Measurements from ENCODE around the gene XYLT1.

The XYLT1 gene

GRCh38 chr16:17126156-17126555 is 344.6 kb downstream of the XYLT1 start:
- no peak overlapping the region for H3K14ac ChIP-seq (ENCODE audit: low read length in 2 of 2)
- H3K79me1 ChIP-seq (replicated peaks; ENCODE audit: low read length, poor library complexity, severe bottlenecking), result no peaks in the 10 kb centered on the region
- H3K4me2 ChIP-seq (ENCODE audit: low read length, poor library complexity, severe bottlenecking), result no peak overlapping the region
- no peak overlapping the region for H4K91ac ChIP-seq (ENCODE audit: low read length)
- no peaks in the 10 kb centered on the region for H3K27me3 ChIP-seq (ENCODE audit: control insufficient read depth in 1 of 2, insufficient read depth in 1 of 2, low read length in 2 of 2)
- H2AK5ac ChIP-seq (ENCODE audit: low read length, severe bottlenecking), result no peak overlapping the region
- no peak overlapping the region for H3K27ac ChIP-seq (ENCODE audit: low read length, poor library complexity, severe bottlenecking)
- no peak overlapping the region for H4K8ac ChIP-seq (ENCODE audit: low read length)
- no peak overlapping the region for H3K4me3 ChIP-seq (ENCODE audit: insufficient read depth in 1 of 2, low read depth in 1 of 2, low read length in 2 of 2)
- H3K36me3 ChIP-seq (ENCODE audit: control insufficient read depth in 1 of 2, insufficient read depth in 2 of 2, low read depth in 1 of 2, low read length in 2 of 2), result peaks cover 0 to 69% of the 10 kb centered on the region in 2 experiments
- H3K9me3 ChIP-seq (ENCODE audit: control insufficient read depth, low read length), result no peaks in the 10 kb centered on the region
- H3K9ac ChIP-seq (ENCODE audit: low read length), result no peak overlapping the region
- no peak for DNase-seq
- no peak overlapping the region for H3K18ac ChIP-seq (ENCODE audit: low read depth in 1 of 2, low read length in 2 of 2)
- no peak overlapping the region for H3K23ac ChIP-seq (ENCODE audit: low read length in 2 of 2)
- H2BK12ac ChIP-seq (ENCODE audit: low read length in 2 of 2), result no peak overlapping the region
- 16% methylated on average over 2 of the region's 3 CpGs for WGBS
- no peak overlapping the region for H2BK5ac ChIP-seq (ENCODE audit: low read depth, low read length, poor library complexity, severe bottlenecking)
- no peak overlapping the region for H2BK15ac ChIP-seq (ENCODE audit: low read depth, poor library complexity, severe bottlenecking)
- H3K4ac ChIP-seq (ENCODE audit: low read depth in 1 of 2, low read length in 2 of 2), result no peak overlapping the region
- no peak overlapping the region for H2BK120ac ChIP-seq (ENCODE audit: low read depth, low read length)
- no peaks in the 10 kb centered on the region for H3K4me1 ChIP-seq (ENCODE audit: control insufficient read depth, insufficient read depth, low read depth, low read length)
- no peak overlapping the region for H2AFZ ChIP-seq (ENCODE audit: low read depth, low read length)

DNA sequence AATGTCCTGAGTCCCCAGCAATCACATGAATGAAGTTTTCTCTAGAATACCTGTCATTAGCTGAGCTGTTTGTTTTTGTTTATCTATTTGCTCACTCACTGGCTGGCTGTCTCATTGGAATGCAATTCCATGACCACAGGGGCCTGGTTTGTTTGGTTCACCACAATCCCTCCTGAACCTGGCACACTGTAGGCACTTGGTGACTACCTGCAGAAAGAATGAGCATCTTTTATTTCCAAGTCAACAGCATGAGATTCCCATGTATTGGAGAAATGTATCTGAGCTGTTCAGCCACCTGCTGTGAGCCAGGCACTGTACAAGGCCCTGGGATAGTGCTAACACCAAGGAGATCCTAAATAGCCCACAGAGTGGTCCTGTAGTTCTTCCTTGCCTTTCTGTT is 345.1 kb downstream of the XYLT1 start:
- no peak for DNase-seq

DNA sequence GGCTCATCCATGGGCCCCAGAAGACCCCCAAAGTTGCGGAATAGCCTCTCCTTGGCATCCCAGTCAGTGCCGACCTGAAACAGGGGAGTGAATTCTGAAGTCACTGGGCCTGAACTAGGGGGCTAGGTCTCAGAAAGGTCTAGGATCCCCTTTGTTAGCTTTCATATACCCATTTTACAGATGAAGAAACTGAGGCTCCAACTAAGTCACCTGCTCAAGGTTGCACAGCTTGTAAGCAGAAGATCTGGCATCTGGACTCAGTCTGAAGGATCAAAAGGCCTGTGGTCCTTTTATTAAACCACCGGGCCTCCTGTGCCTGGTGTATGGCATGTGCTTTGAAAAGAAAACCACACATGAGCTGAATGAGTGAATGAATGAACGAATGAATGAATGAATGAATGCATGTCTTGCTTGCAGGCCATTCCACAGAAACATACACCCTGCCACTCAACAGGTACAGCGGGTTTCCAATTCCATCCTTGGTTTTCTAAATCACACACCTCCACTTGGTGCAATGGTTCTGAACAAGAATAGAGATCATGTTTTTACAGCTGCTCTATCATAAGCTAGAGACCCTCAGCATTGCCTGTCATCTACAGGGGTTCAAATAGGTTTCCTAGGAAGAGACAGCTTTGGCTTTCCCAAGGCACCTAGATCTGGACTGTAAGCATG is 352.7 kb downstream of the XYLT1 start:
- Histone ChIP-seq H3K27me3 (ENCODE audit: control insufficient read depth in 1 of 2, insufficient read depth in 1 of 2, low read length in 2 of 2) (no peaks in the 10 kb centered on the region), H2AK5ac (ENCODE audit: low read length, severe bottlenecking) (no peak overlapping the region), H3K9ac (ENCODE audit: low read length) (no peak overlapping the region), H4K8ac (ENCODE audit: low read length) (no peak overlapping the region), H2AFZ (ENCODE audit: low read depth, low read length) (no peak overlapping the region), H3K4me3 (ENCODE audit: insufficient read depth in 1 of 2, low read depth in 1 of 2, low read length in 2 of 2) (no peak overlapping the region), H3K14ac (ENCODE audit: low read length in 2 of 2) (no peak overlapping the region), H2BK5ac (ENCODE audit: low read depth, low read length, poor library complexity, severe bottlenecking) (no peak overlapping the region), H3K79me1 (replicated peaks; ENCODE audit: low read length, poor library complexity, severe bottlenecking) (no peaks in the 10 kb centered on the region), H3K27ac (ENCODE audit: low read length, poor library complexity, severe bottlenecking) (no peak overlapping the region), H2BK12ac (ENCODE audit: low read length in 2 of 2) (no peak overlapping the region), H3K36me3 (ENCODE audit: control insufficient read depth in 1 of 2, insufficient read depth in 2 of 2, low read depth in 1 of 2, low read length in 2 of 2) (peaks cover 0 to 63% of the 10 kb centered on the region in 2 experiments), H3K4me2 (ENCODE audit: low read length, poor library complexity, severe bottlenecking) (no peak overlapping the region), H3K4ac (ENCODE audit: low read depth in 1 of 2, low read length in 2 of 2) (no peak overlapping the region), H3K23ac (ENCODE audit: low read length in 2 of 2) (no peak overlapping the region), H3K4me1 (ENCODE audit: control insufficient read depth, insufficient read depth, low read depth, low read length) (no peaks in the 10 kb centered on the region), H3K18ac (ENCODE audit: low read depth in 1 of 2, low read length in 2 of 2) (no peak overlapping the region), H4K91ac (ENCODE audit: low read length) (no peak overlapping the region), H3K9me3 (ENCODE audit: control insufficient read depth, low read length) (no peaks in the 10 kb centered on the region), H2BK120ac (ENCODE audit: low read depth, low read length) (no peak overlapping the region), H2BK15ac (ENCODE audit: low read depth, poor library complexity, severe bottlenecking) (no peak overlapping the region)
- no peak for DNase-seq
- 82% methylated on average over 4 of the region's 5 CpGs for WGBS

More for the DNA sequence above, 345.1 kb downstream of the XYLT1 start:
- Histone ChIP-seq H2AFZ (ENCODE audit: low read depth, low read length) (no peak overlapping the region), H3K4me1 (ENCODE audit: control insufficient read depth, insufficient read depth, low read depth, low read length) (no peaks in the 10 kb centered on the region), H3K9ac (ENCODE audit: low read length) (no peak overlapping the region), H3K18ac (ENCODE audit: low read depth in 1 of 2, low read length in 2 of 2) (no peak overlapping the region), H2BK5ac (ENCODE audit: low read depth, low read length, poor library complexity, severe bottlenecking) (no peak overlapping the region), H3K79me1 (replicated peaks; ENCODE audit: low read length, poor library complexity, severe bottlenecking) (no peaks in the 10 kb centered on the region), H3K9me3 (ENCODE audit: control insufficient read depth, low read length) (no peaks in the 10 kb centered on the region), H2BK15ac (ENCODE audit: low read depth, poor library complexity, severe bottlenecking) (no peak overlapping the region), H2BK120ac (ENCODE audit: low read depth, low read length) (no peak overlapping the region), H3K4me2 (ENCODE audit: low read length, poor library complexity, severe bottlenecking) (no peak overlapping the region), H2AK5ac (ENCODE audit: low read length, severe bottlenecking) (no peak overlapping the region), H4K8ac (ENCODE audit: low read length) (no peak overlapping the region), H3K14ac (ENCODE audit: low read length in 2 of 2) (no peak overlapping the region), H3K4me3 (ENCODE audit: insufficient read depth in 1 of 2, low read depth in 1 of 2, low read length in 2 of 2) (no peak overlapping the region), H3K23ac (ENCODE audit: low read length in 2 of 2) (no peak overlapping the region), H2BK12ac (ENCODE audit: low read length in 2 of 2) (no peak overlapping the region), H3K4ac (ENCODE audit: low read depth in 1 of 2, low read length in 2 of 2) (no peak overlapping the region), H3K36me3 (ENCODE audit: control insufficient read depth in 1 of 2, insufficient read depth in 2 of 2, low read depth in 1 of 2, low read length in 2 of 2) (peaks cover 0 to 69% of the 10 kb centered on the region in 2 experiments), H4K91ac (ENCODE audit: low read length) (no peak overlapping the region), H3K27me3 (ENCODE audit: control insufficient read depth in 1 of 2, insufficient read depth in 1 of 2, low read length in 2 of 2) (no peaks in the 10 kb centered on the region), H3K27ac (ENCODE audit: low read length, poor library complexity, severe bottlenecking) (no peak overlapping the region)

DNA sequence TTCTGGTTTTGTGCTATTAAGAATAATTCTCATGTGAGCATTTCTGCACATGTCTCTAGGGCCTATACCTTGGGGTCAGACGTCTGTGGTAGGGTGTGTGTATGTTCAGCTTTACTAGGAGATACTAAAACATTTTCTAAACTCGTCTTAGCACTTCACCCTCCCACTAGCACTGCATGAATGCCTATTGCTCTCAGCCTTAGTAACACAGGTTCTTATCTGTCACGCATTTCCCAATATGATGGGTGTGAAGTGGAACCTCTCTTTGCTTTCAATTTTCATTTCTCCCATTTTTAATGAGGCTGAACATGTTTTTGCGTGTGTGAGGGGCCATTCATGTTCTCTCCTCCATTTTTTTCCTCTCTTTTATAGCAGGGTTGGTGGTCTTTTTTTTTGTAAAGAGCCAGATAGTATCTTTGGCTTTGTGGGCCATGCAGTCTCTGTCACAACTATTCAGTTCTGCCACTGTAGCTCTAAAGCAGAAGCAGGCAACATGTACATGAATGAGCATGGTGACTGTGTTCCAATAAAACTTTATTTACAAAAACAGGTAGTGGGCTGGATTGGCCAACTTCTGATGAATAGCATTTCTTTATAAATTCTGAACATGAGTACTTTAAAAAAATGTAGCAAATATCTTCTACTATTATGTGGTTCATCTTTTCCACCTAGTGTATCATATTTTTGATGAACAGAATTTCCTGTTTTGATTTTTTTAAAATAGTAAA is 354.0 kb downstream of the XYLT1 start:
- Histone ChIP-seq H3K27me3 (ENCODE audit: control insufficient read depth in 1 of 2, insufficient read depth in 1 of 2, low read length in 2 of 2) (no peaks in the 10 kb centered on the region), H3K9ac (ENCODE audit: low read length) (no peak overlapping the region), H2BK120ac (ENCODE audit: low read depth, low read length) (no peak overlapping the region), H2BK15ac (ENCODE audit: low read depth, poor library complexity, severe bottlenecking) (no peak overlapping the region), H3K4ac (ENCODE audit: low read depth in 1 of 2, low read length in 2 of 2) (no peak overlapping the region), H3K4me3 (ENCODE audit: insufficient read depth in 1 of 2, low read depth in 1 of 2, low read length in 2 of 2) (no peak overlapping the region), H3K14ac (ENCODE audit: low read length in 2 of 2) (no peak overlapping the region), H3K4me1 (ENCODE audit: control insufficient read depth, insufficient read depth, low read depth, low read length) (no peaks in the 10 kb centered on the region), H3K18ac (ENCODE audit: low read depth in 1 of 2, low read length in 2 of 2) (no peak overlapping the region), H2AK5ac (ENCODE audit: low read length, severe bottlenecking) (no peak overlapping the region), H4K91ac (ENCODE audit: low read length) (no peak overlapping the region), H3K4me2 (ENCODE audit: low read length, poor library complexity, severe bottlenecking) (no peak overlapping the region), H3K79me1 (replicated peaks; ENCODE audit: low read length, poor library complexity, severe bottlenecking) (no peaks in the 10 kb centered on the region), H3K36me3 (ENCODE audit: control insufficient read depth in 1 of 2, insufficient read depth in 2 of 2, low read depth in 1 of 2, low read length in 2 of 2) (peaks cover 0 to 67% of the 10 kb centered on the region in 2 experiments), H3K9me3 (ENCODE audit: control insufficient read depth, low read length) (no peaks in the 10 kb centered on the region), H3K23ac (ENCODE audit: low read length in 2 of 2) (no peak overlapping the region), H2BK5ac (ENCODE audit: low read depth, low read length, poor library complexity, severe bottlenecking) (no peak overlapping the region), H4K8ac (ENCODE audit: low read length) (no peak overlapping the region), H2AFZ (ENCODE audit: low read depth, low read length) (no peak overlapping the region), H3K27ac (ENCODE audit: low read length, poor library complexity, severe bottlenecking) (no peak overlapping the region), H2BK12ac (ENCODE audit: low read length in 2 of 2) (no peak overlapping the region)
- WGBS, result 40% methylated on average over 1 of the region's 4 CpGs
- DNase-seq, result no peak

Data from mesenchymal stem cell (in vitro differentiated cells and primary cell).